Transverse colon (tissue), 4 donors: ENCODE measurements around the gene ATP1B3.

Experiments
- EP300 ChIP-seq: sonication (generic); formaldehyde crosslinking; IDR thresholded peaks from one replicate; pipeline ENCODE4 v1.6.1; 2017; ENCODE audit warnings: antibody characterized with exemption, low read depth
- POLR2A ChIP-seq: fragments of 450-650 bp; IDR thresholded peaks from one replicate; pipeline ENCODE4 v1.6.1; 2016; ENCODE audit warnings: antibody characterized with exemption, mild to moderate bottlenecking, moderate library complexity
- POLR2AphosphoS5 ChIP-seq, 3 donors: sonication (generic); formaldehyde crosslinking; IDR thresholded peaks; one replicate each; pipeline ENCODE4 v1.6.1; 2016; ENCODE audit warnings: antibody characterized with exemption in 3 of 3
- TF ChIP-seq, protein P1 (sequence below), 5 experiments: fragments of 200-600 bp in 3 of 5; fragments of 450-650 bp in 2 of 5; sonication (generic) in 3 of 5; IDR thresholded peaks; 1 replicate in 2 of 5; 2 replicates in 3 of 5; pipeline ENCODE4 v1.5.1; 2016 to 2017; ENCODE audit warnings: antibody characterized with exemption in 5 of 5, inconsistent platforms in 3 of 5, mild to moderate bottlenecking in 2 of 5, moderate library complexity in 1 of 5

DNA sequence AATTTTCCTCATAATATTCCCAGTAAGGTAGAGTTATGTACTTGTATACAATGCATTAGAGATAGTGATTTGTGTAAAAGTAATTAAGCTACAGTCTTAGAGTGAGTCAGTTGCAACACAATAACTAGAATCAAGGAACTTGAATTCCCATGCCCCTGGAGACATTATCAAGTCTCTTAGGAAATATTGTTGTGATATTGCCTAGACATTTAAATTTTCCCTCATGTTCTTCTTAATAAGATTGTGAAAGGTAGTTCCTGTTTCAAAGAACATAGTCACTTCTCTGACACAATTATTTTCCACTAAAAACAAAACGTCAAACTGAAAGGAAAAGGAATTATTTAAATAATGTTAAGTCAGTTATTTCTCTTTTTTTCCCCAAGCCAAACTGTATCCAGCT, 13.0 kb upstream of the ATP1B3 start:
- TF ChIP-seq POLR2AphosphoS5 (IDR thresholded peaks at IDR 0.05) (no peak), POLR2A (no peak), EP300 (no peak)
- TF ChIP-seq, protein P1, sequence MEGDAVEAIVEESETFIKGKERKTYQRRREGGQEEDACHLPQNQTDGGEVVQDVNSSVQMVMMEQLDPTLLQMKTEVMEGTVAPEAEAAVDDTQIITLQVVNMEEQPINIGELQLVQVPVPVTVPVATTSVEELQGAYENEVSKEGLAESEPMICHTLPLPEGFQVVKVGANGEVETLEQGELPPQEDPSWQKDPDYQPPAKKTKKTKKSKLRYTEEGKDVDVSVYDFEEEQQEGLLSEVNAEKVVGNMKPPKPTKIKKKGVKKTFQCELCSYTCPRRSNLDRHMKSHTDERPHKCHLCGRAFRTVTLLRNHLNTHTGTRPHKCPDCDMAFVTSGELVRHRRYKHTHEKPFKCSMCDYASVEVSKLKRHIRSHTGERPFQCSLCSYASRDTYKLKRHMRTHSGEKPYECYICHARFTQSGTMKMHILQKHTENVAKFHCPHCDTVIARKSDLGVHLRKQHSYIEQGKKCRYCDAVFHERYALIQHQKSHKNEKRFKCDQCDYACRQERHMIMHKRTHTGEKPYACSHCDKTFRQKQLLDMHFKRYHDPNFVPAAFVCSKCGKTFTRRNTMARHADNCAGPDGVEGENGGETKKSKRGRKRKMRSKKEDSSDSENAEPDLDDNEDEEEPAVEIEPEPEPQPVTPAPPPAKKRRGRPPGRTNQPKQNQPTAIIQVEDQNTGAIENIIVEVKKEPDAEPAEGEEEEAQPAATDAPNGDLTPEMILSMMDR (IDR thresholded peaks at IDR 0.05) = no peak
